GM18499 (cell line): ENCODE results near the gene STX8.

ENCODE experiments used
- ATAC-seq: cut with Tn5 transposase; IDR thresholded peaks from one replicate; pipeline ENCODE4 v1.9.1; 2021; ENCODE audit warnings: moderate number of reproducible peaks; ENCODE audit not compliant: insufficient read depth, unreplicated experiment

STX8 gene

GRCh38 chr17:9203771-9204425 lies 371.7 kb downstream of the STX8 start:
- ATAC-seq: no peak

GRCh38 chr17:9202532-9202931 lies 373.1 kb downstream of the STX8 start:
- no peak for ATAC-seq

- ATAC-seq: no peak
Observed at GRCh38 chr17:9200699-9201359, 374.8 kb downstream of the STX8 start.
